HepG2 (cell line): ENCODE measurements around the gene CDT1. TPM values are rescaled to one million over a fixed set of nuclear protein-coding genes. Genes with fewer than 3 reads are reported as not detected.

Experiments used
- ARNT2 ChIP-seq: sonication (generic); formaldehyde crosslinking; IDR thresholded peaks from 2 replicates; pipeline ENCODE4 v1.8.0; 2022; ENCODE audit warnings: mild to moderate bottlenecking, low read depth, missing genetic modification reagents, moderate library complexity
- ATM ChIP-seq: fragments of 450-650 bp; IDR thresholded peaks from 2 replicates; pipeline ENCODE4 v1.7.1; 2017; ENCODE audit warnings: mild to moderate bottlenecking, borderline replicate concordance
- EP300 ChIP-seq, 3 experiments: sonication (generic) in 1 of 3; formaldehyde crosslinking in 1 of 3; IDR thresholded peaks; 2 replicates each; pipeline versions ENCODE4 v1.5.1 to v1.6.1; 2011 to 2020; ENCODE audit warnings: low read depth in 2 of 3, low read length in 2 of 3, borderline replicate concordance in 1 of 3, improper control_type of control experiment in 1 of 3, mild to moderate bottlenecking in 1 of 3, missing genetic modification reagents in 1 of 3, moderate library complexity in 1 of 3
- KAT8 ChIP-seq: IDR thresholded peaks from 2 replicates; pipeline ENCODE4 v1.6.1; 2016; ENCODE audit warnings: missing genetic modification reagents, missing compliant biosample characterization
- MAF1 ChIP-seq: sonication (generic); formaldehyde crosslinking; IDR thresholded peaks from 2 replicates; pipeline ENCODE4 v1.5.0; 2020; ENCODE audit warnings: missing genetic modification reagents, borderline replicate concordance
- MTA3 ChIP-seq: sonication (generic); formaldehyde crosslinking; IDR thresholded peaks from 2 replicates; pipeline ENCODE4 v1.4.0; 2020; ENCODE audit warnings: missing genetic modification reagents
- MYNN ChIP-seq: sonication (generic); formaldehyde crosslinking; IDR thresholded peaks from 2 replicates; pipeline ENCODE4 v1.4.0; 2020; ENCODE audit warnings: mild to moderate bottlenecking, low read depth, missing genetic modification reagents
- NCOA2 ChIP-seq: sonication (generic); formaldehyde crosslinking; IDR thresholded peaks from 2 replicates; pipeline ENCODE4 v1.8.0; 2022; ENCODE audit warnings: inconsistent platforms
- NCOR1 ChIP-seq: fragments of 200-600 bp; sonication (generic); IDR thresholded peaks from 2 replicates; pipeline ENCODE4 v1.7.0; 2017; ENCODE audit warnings: antibody characterized with exemption, low read length, borderline replicate concordance
- SETDB1 ChIP-seq: sonication (generic); formaldehyde crosslinking; IDR thresholded peaks from 2 replicates; pipeline ENCODE4 v1.5.1; 2020; ENCODE audit warnings: missing genetic modification reagents, mild to moderate bottlenecking, borderline replicate concordance
- SIX4 ChIP-seq: sonication (generic); formaldehyde crosslinking; IDR thresholded peaks from 2 replicates; pipeline ENCODE4 v1.4.0; 2020; ENCODE audit warnings: missing genetic modification reagents
- TOE1 ChIP-seq: sonication (generic); formaldehyde crosslinking; IDR thresholded peaks from 2 replicates; pipeline ENCODE4 v1.4.0; 2020; ENCODE audit warnings: mild to moderate bottlenecking, missing genetic modification reagents
- ZNF260 ChIP-seq: sonication (generic); formaldehyde crosslinking; IDR thresholded peaks from 2 replicates; pipeline ENCODE4 v1.4.0; 2020; ENCODE audit warnings: missing genetic modification reagents, low read depth, mild to moderate bottlenecking, borderline replicate concordance
- ZNF263 ChIP-seq: sonication (generic); formaldehyde crosslinking; IDR thresholded peaks from 2 replicates; pipeline ENCODE4 v1.4.0; 2020; ENCODE audit warnings: missing genetic modification reagents
- ZNF558 ChIP-seq: sonication (generic); formaldehyde crosslinking; IDR thresholded peaks from 2 replicates; pipeline ENCODE4 v1.9.0; 2022; ENCODE audit warnings: mild to moderate bottlenecking, missing genetic modification reagents, borderline replicate concordance
- polyA plus RNA-seq, 8 experiments: library from polyadenylated mRNA; depleted of rRNA in 3 of 8; stranded (reverse) in 7 of 8; unstranded in 1 of 8; fragments of >200 nt; fragmentation: Illumina TruSeq in 4 of 8; extraction: Trizol in 4 of 8; gene quantifications; 2 replicates each; pipeline versions ENCODE4 v1.2.1 to v1.2.3, GENCODE V29; 2011 to 2016; ENCODE audit warnings: low read depth in 4 of 8, missing spikeins in 1 of 8, mixed read lengths in 1 of 8; ENCODE audit not compliant: insufficient read depth in 1 of 8
- total RNA-seq, 5 experiments: library from RNA; depleted of rRNA; stranded (reverse); fragments of >200 nt; fragmentation: Illumina TruSeq; extraction: Trizol; gene quantifications; 2 replicates each; pipeline ENCODE4 v1.2.3, GENCODE V29; 2016; ENCODE audit warnings: low read depth in 1 of 5
- TF ChIP-seq, protein P1 (sequence below): fragments of 450-650 bp; IDR thresholded peaks from 2 replicates; pipeline ENCODE4 v1.6.1; 2017; ENCODE audit warnings: mild to moderate bottlenecking
- TF ChIP-seq, protein P2 (sequence below): IDR thresholded peaks from 2 replicates; pipeline ENCODE4 v1.6.1; 2016
- TF ChIP-seq, protein P3 (sequence below), 2 experiments: sonication (generic) in 1 of 2; formaldehyde crosslinking in 1 of 2; IDR thresholded peaks; 2 replicates each; pipeline versions ENCODE4 v1.4.0 to v1.6.1; 2016 to 2020; ENCODE audit warnings: borderline replicate concordance in 1 of 2, low read depth in 1 of 2, mild to moderate bottlenecking in 1 of 2, missing genetic modification reagents in 1 of 2

Gene CDT1
- total and polyA plus RNA-seq, 2 of the 13 experiments (the other 11 are each of a cell fraction or from before 2014, with no cell fraction given): 23.1 to 23.8 TPM

GRCh38 chr16:88811769-88812512 lies 8.4 kb downstream of the CDT1 start, which contains the start of gene APRT (continued):
- TF ChIP-seq, protein P1, sequence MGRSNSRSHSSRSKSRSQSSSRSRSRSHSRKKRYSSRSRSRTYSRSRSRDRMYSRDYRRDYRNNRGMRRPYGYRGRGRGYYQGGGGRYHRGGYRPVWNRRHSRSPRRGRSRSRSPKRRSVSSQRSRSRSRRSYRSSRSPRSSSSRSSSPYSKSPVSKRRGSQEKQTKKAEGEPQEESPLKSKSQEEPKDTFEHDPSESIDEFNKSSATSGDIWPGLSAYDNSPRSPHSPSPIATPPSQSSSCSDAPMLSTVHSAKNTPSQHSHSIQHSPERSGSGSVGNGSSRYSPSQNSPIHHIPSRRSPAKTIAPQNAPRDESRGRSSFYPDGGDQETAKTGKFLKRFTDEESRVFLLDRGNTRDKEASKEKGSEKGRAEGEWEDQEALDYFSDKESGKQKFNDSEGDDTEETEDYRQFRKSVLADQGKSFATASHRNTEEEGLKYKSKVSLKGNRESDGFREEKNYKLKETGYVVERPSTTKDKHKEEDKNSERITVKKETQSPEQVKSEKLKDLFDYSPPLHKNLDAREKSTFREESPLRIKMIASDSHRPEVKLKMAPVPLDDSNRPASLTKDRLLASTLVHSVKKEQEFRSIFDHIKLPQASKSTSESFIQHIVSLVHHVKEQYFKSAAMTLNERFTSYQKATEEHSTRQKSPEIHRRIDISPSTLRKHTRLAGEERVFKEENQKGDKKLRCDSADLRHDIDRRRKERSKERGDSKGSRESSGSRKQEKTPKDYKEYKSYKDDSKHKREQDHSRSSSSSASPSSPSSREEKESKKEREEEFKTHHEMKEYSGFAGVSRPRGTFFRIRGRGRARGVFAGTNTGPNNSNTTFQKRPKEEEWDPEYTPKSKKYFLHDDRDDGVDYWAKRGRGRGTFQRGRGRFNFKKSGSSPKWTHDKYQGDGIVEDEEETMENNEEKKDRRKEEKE: no peak
- TF ChIP-seq ZNF558 (CRISPR knock-in tag) (no peak; the same call in 1 of the 2 replicates), MTA3 (no peak), TOE1 (CRISPR knock-in tag) (no peak; the same call in 1 of the 2 replicates), KAT8 (CRISPR knock-in tag) (peak; percentile 87; the same call in 1 of the 2 replicates), MAF1 (no peak), SETDB1 (CRISPR knock-in tag) (no peak), NCOA2 (CRISPR knock-in tag) (0 out of 2 replicates have a peak, but pooled peaks have one; percentile 9), ZNF263 (0 out of 2 replicates have a peak, but pooled peaks have one; percentile 25), NCOR1 (0 out of 2 replicates have a peak, but pooled peaks have one; percentile 9), MYNN (no peak), SIX4 (CRISPR knock-in tag) (peak; percentile 35; the same call in 1 of the 2 replicates), ATM (no peak), EP300 (IDR thresholded peaks at IDR 0.05; ENCODE audit: low read depth in 2 of 2, low read length in 2 of 2) (no peak), EP300 (CRISPR knock-in tag; IDR thresholded peaks at IDR 0.05; ENCODE audit: borderline replicate concordance) (peak; percentile 58; the same call in 1 of the 2 replicates), ARNT2 (peak; percentile 68), ZNF260 (CRISPR knock-in tag) (0 out of 2 replicates have a peak, but pooled peaks have one; percentile 47)
- TF ChIP-seq, protein P2, sequence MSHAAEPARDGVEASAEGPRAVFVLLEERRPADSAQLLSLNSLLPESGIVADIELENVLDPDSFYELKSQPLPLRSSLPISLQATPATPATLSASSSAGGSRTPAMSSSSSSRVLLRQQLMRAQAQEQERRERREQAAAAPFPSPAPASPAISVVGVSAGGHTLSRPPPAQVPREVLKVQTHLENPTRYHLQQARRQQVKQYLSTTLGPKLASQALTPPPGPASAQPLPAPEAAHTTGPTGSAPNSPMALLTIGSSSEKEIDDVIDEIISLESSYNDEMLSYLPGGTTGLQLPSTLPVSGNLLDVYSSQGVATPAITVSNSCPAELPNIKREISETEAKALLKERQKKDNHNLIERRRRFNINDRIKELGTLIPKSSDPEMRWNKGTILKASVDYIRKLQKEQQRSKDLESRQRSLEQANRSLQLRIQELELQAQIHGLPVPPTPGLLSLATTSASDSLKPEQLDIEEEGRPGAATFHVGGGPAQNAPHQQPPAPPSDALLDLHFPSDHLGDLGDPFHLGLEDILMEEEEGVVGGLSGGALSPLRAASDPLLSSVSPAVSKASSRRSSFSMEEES: peak; percentile 46
- TF ChIP-seq, protein P3, sequence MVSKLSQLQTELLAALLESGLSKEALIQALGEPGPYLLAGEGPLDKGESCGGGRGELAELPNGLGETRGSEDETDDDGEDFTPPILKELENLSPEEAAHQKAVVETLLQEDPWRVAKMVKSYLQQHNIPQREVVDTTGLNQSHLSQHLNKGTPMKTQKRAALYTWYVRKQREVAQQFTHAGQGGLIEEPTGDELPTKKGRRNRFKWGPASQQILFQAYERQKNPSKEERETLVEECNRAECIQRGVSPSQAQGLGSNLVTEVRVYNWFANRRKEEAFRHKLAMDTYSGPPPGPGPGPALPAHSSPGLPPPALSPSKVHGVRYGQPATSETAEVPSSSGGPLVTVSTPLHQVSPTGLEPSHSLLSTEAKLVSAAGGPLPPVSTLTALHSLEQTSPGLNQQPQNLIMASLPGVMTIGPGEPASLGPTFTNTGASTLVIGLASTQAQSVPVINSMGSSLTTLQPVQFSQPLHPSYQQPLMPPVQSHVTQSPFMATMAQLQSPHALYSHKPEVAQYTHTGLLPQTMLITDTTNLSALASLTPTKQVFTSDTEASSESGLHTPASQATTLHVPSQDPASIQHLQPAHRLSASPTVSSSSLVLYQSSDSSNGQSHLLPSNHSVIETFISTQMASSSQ (IDR thresholded peaks at IDR 0.05; ENCODE audit: low read depth): no peak
- TF ChIP-seq, protein P3 (CRISPR knock-in tag; IDR thresholded peaks at IDR 0.05; ENCODE audit: borderline replicate concordance): peak; percentile 58; the same call in 1 of the 2 replicates
